Right lobe of liver (tissue), 4 donors: ENCODE measurements around the gene CDK5RAP1.

Source experiments
- POLR2A ChIP-seq: fragments of 450-650 bp; IDR thresholded peaks from one replicate; pipeline ENCODE4 v1.6.1; 2017; ENCODE audit warnings: antibody characterized with exemption, mild to moderate bottlenecking
- TF ChIP-seq, protein P1 (sequence below), 4 donors: fragments of 200-600 bp in 3 of 4; fragments of 450-650 bp in 1 of 4; IDR thresholded peaks; one replicate each; pipeline versions ENCODE4 v1.5.1 to v1.8.0; 2016 to 2022; ENCODE audit warnings: antibody characterized with exemption in 4 of 4, mild to moderate bottlenecking in 2 of 4
- donor health status: DM: no; HTN: no; CAD: no.
- donor health status: DM: no; HTN: no; CAD: no.
- donor health status: DM: no; HTN: yes; CAD: no.

DNA sequence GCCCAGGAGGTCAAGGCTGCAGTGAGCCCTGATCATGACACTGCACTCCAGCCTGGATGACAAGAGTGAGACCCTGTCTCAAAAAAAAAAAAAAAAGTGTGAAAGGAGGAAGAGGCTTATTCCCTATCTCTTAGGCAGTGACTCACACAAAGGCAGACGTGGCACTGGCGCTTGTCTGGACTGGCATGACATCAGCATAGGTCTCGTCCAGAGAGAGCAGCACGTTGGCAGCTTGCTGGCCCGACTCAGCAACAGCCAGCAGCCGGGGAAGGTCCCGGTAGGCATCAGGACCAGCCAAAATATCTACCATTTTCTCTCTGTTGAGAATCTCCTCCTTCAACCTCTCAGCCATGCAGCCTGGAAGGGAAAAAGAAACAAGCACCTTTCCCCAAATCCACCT, 14.1 kb downstream of the CDK5RAP1 start:
- TF ChIP-seq, protein P1, sequence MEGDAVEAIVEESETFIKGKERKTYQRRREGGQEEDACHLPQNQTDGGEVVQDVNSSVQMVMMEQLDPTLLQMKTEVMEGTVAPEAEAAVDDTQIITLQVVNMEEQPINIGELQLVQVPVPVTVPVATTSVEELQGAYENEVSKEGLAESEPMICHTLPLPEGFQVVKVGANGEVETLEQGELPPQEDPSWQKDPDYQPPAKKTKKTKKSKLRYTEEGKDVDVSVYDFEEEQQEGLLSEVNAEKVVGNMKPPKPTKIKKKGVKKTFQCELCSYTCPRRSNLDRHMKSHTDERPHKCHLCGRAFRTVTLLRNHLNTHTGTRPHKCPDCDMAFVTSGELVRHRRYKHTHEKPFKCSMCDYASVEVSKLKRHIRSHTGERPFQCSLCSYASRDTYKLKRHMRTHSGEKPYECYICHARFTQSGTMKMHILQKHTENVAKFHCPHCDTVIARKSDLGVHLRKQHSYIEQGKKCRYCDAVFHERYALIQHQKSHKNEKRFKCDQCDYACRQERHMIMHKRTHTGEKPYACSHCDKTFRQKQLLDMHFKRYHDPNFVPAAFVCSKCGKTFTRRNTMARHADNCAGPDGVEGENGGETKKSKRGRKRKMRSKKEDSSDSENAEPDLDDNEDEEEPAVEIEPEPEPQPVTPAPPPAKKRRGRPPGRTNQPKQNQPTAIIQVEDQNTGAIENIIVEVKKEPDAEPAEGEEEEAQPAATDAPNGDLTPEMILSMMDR (IDR thresholded peaks at IDR 0.05) = no peak
- no peak for TF ChIP-seq POLR2A
